A204.1 (cell line): ENCODE results near the gene TMEM151B.
"Not testable (repeated sequence)": the region's sequence is repeated elsewhere in the genome, so short reads cannot be mapped to it uniquely, and the experiment has no call there.

Experiments used
- FAIRE-seq: peaks from 2 replicates; lab custom pipeline; 2012; peaks lifted over from hg19 to GRCh38; lab: Jason Lieb, UNC

The TMEM151B gene

GRCh38 chr6:44333942-44334341, 63.7 kb downstream of the TMEM151B start:
- no peak for FAIRE-seq

GRCh38 chr6:44335631-44336030, 65.4 kb downstream of the TMEM151B start:
- no peak for FAIRE-seq

GRCh38 chr6:44338228-44339122, 68.2 kb downstream of the TMEM151B start:
- peak; percentile 37 for FAIRE-seq

GRCh38 chr6:44339301-44339700, 69.1 kb downstream of the TMEM151B start:
- no peak for FAIRE-seq

- FAIRE-seq, result no peak
These were observed 69.7 kb downstream of the TMEM151B start for GRCh38 chr6:44339763-44340625.

- FAIRE-seq, result no peak
These were observed 71.0 kb downstream of the TMEM151B start for GRCh38 chr6:44341095-44341890.

- no peak for FAIRE-seq
These were observed 71.8 kb downstream of the TMEM151B start for GRCh38 chr6:44342052-44342451.

- FAIRE-seq, result no peak
These were observed 72.2 kb downstream of the TMEM151B start, which contains the start of gene SPATS1 for GRCh38 chr6:44342489-44342888. Gene SPATS1 (plus strand): TSS chr6:44342650. CDS start chr6:44343096, 446 bp downstream.

GRCh38 chr6:44346818-44347217, 76.6 kb downstream of the TMEM151B start:
- FAIRE-seq, result not testable (repeated sequence)

GRCh38 chr6:44349904-44350649, 79.8 kb downstream of the TMEM151B start:
- FAIRE-seq, result no peak

- FAIRE-seq, result not testable (repeated sequence)
These were observed 80.4 kb downstream of the TMEM151B start for GRCh38 chr6:44350650-44350994.

- FAIRE-seq, result no peak
These were observed 82.0 kb downstream of the TMEM151B start for GRCh38 chr6:44352259-44352658.

GRCh38 chr6:44353336-44353735, 83.1 kb downstream of the TMEM151B start:
- FAIRE-seq, result no peak

- no peak for FAIRE-seq
These were observed 85.4 kb downstream of the TMEM151B start for GRCh38 chr6:44355640-44356039.

GRCh38 chr6:44356487-44356886, 86.2 kb downstream of the TMEM151B start:
- no peak for FAIRE-seq
